Sigmoid colon (tissue), 7 donors: ENCODE results near the gene TWF2. TPM values are rescaled to one million over a fixed set of nuclear protein-coding genes. Genes with fewer than 3 reads are reported as not detected.
A peak's percentile ranks its signal among the peaks of the same experiment; 100 is the strongest.
"Not testable (repeated sequence)": the region's sequence is repeated elsewhere in the genome, so short reads cannot be mapped to it uniquely, and the experiment has no call there.

Experiments
- DNase-seq: peaks from one replicate; pipeline ENCODE4 v3.0.0-alpha.2; 2019
- H3K27ac ChIP-seq, 4 donors: fragments of 200-600 bp; sonication (generic); one replicate each; pipeline ENCODE4 v1.5.1; 2016 to 2019; ENCODE audit warnings: mild to moderate bottlenecking in 1 of 4
- H3K27me3 ChIP-seq, 3 donors: fragments of 200-600 bp; sonication (generic); one replicate each; pipeline ENCODE4 v1.5.1; 2019; ENCODE audit warnings: mild to moderate bottlenecking in 1 of 3
- H3K36me3 ChIP-seq, 4 donors: fragments of 200-600 bp; sonication (generic); one replicate each; pipeline ENCODE4 v1.5.1; 2016 to 2019
- H3K4me1 ChIP-seq, 4 donors: fragments of 200-600 bp; sonication (generic); one replicate each; pipeline ENCODE4 v1.5.1; 2017 to 2019
- H3K4me3 ChIP-seq, 4 donors: fragments of 200-600 bp; sonication (generic); one replicate each; pipeline ENCODE4 v1.5.1; 2017 to 2019; ENCODE audit warnings: mild to moderate bottlenecking in 2 of 4, moderate library complexity in 1 of 4
- H3K9me3 ChIP-seq, 4 donors: fragments of 200-600 bp in 3 of 4; sonication (generic) in 3 of 4; one replicate each; pipeline versions ENCODE4 v1.5.1 to v1.6.1; 2013 to 2019
- EP300 ChIP-seq, 4 donors: sonication (generic); formaldehyde crosslinking; IDR thresholded peaks; one replicate each; pipeline ENCODE4 v1.6.1; 2017; ENCODE audit warnings: antibody characterized with exemption in 4 of 4
- POLR2A ChIP-seq, 2 donors: fragments of 450-650 bp; IDR thresholded peaks; one replicate each; pipeline ENCODE4 v1.6.1; 2016; ENCODE audit warnings: antibody characterized with exemption in 2 of 2, mild to moderate bottlenecking in 2 of 2, moderate library complexity in 2 of 2
- POLR2AphosphoS5 ChIP-seq, 4 donors: sonication (generic); formaldehyde crosslinking; IDR thresholded peaks; one replicate each; pipeline ENCODE4 v1.6.1; 2017; ENCODE audit warnings: antibody characterized with exemption in 4 of 4
- WGBS, 2 donors: extraction: QIAGEN DNeasy Blood & Tissue Kit; methylation state at CpG; one replicate each; pipeline ENCODE4 v1.1.7; 2013; 5-methylcytosine and 5-hydroxymethylcytosine counted together
- intact Hi-C: fragments of 100-400 bp; cut with DNase I; formaldehyde crosslinking; loops from one replicate; pipeline ENCODE4 v1.15.1; 2023
- polyA plus RNA-seq, 3 donors: library from polyadenylated mRNA; stranded (reverse); fragments of 200-250 nt; gene quantifications; one replicate each; pipeline ENCODE4 v1.2.3, GENCODE V29; 2013
- total RNA-seq, 4 donors: library from RNA; depleted of rRNA; stranded (reverse); fragments of >200 nt; gene quantifications; one replicate each; pipeline ENCODE4 v1.1.0, GENCODE V29; 2016
- TF ChIP-seq, protein P1 (sequence below), 4 experiments: fragments of 450-650 bp in 3 of 4; fragments of 200-600 bp in 1 of 4; IDR thresholded peaks; one replicate each; pipeline ENCODE4 v1.5.1; 2016 to 2019; ENCODE audit warnings: antibody characterized with exemption in 4 of 4, mild to moderate bottlenecking in 3 of 4, moderate library complexity in 2 of 4
- donor health status: healthy with polysubstance abuse.
- donor health status: Bipolar disorder and iron deficiency.
- donor health status: healthy.

The TWF2 gene
- total RNA-seq (10 to 100 TPM; 40.4 to 57.3 (median 50.8) TPM), polyA plus RNA-seq (10 to 100 TPM; 62.5 to 79.3 (median 65.3) TPM)

DNA sequence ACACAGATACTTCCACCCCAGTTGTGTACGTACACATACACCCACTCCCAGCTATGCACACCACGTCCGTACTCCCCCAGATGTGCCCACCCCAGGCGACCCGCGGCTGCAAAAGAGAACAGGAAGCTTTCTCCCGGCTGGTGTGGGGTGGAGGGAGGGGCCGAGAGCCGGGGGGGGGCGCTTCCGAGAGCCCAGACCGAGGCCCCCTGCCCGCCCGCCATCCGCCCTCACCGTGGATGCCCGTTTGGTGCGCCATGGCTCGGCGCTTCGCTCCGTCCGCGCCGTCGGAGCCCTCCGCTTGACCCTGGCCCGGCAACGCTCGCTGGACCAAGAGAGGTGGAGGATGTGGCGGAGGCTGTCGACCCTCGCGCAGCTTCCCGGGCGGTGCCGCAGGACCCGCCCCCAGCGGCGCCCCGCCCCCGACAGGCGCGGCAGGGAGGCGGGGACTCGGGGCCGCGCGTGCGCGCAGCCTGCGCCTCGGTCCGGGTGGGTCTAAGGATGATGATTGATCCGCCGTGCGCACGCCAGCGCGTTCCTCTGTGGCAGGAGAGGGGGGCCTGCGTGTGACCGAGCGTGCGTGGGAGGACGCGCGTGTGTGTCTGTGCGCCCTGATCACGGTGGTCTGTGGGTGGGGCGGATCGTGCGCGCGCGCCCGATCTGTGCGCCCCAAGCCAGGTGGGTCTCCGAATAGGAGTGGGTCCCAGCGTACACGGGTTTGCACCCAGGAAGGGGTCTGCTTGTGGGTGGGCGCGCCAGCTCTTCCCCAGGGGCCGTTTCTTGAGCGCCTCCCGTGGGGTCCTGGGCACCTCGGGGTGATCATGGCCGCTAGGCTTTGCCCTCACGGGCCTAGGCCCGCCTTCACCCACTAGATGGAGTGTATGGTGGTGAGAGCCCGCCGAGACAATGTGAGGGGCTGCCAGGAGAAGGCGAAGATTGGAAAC is at the start of gene TWF2:
TSS of gene TWF2 (minus strand) at position 398 of the 941 bp plus-strand sequence. CDS start at position 256, 142 bp downstream.
- TF ChIP-seq POLR2AphosphoS5 (IDR thresholded peaks at IDR 0.05) (peak; percentile 66 to 92 (median 81)), POLR2A (IDR thresholded peaks at IDR 0.05) (peak in 1 of 2 donors; percentile 45), EP300 (IDR thresholded peaks at IDR 0.05) (no peak)
- TF ChIP-seq, protein P1, sequence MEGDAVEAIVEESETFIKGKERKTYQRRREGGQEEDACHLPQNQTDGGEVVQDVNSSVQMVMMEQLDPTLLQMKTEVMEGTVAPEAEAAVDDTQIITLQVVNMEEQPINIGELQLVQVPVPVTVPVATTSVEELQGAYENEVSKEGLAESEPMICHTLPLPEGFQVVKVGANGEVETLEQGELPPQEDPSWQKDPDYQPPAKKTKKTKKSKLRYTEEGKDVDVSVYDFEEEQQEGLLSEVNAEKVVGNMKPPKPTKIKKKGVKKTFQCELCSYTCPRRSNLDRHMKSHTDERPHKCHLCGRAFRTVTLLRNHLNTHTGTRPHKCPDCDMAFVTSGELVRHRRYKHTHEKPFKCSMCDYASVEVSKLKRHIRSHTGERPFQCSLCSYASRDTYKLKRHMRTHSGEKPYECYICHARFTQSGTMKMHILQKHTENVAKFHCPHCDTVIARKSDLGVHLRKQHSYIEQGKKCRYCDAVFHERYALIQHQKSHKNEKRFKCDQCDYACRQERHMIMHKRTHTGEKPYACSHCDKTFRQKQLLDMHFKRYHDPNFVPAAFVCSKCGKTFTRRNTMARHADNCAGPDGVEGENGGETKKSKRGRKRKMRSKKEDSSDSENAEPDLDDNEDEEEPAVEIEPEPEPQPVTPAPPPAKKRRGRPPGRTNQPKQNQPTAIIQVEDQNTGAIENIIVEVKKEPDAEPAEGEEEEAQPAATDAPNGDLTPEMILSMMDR (IDR thresholded peaks at IDR 0.05): peak in 3 of 4 experiments; percentile 20 to 55 (median 42)
- Histone ChIP-seq H3K4me3 (peak within 1 kb of the TSS; percentile 78 to 95 (median 87)), H3K9me3 (no peaks in the 10 kb centered on the region), H3K36me3 (peaks cover 0 to 9% (median 4%) of the 10 kb centered on the region in 4 donors), H3K4me1 (peaks cover 0 to 60% (median 53%) of the 10 kb centered on the region in 4 donors), H3K27me3 (no peaks in the 10 kb centered on the region), H3K27ac (peak within 1 kb of the TSS; percentile 93 to 97 (median 94))
- WGBS, 2 donors: 0 to 1% methylated on average over 92 of the region's 92 CpGs
- peak; percentile 89 for DNase-seq
- intact Hi-C loops: loop anchor here (2.0 kb wide), 1 partner anchor 40 kb away; the partner anchor contains the start of gene WDR82

DNA sequence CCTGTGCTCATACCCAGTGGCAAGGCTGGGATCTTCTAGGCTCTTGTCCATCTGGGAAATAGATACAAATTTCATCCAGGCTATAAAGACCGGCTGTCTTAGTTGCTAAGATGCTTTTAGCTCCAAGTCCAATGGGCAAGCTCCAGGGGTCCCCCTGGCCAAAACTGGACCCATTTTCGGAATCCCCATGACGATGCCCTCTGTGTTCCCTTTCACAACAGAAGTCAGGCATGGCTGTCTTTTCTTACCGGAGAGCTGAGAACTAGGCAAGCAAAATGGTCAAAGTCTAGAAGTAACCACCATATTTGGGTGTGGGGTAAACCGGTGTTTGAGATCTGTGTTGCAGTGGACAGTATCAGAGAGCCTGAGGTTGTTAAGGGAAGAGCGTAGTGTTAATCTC is 49.7 kb upstream of the TWF2 start:
- H3K9me3 ChIP-seq: no peaks in the 10 kb centered on the region
- H3K4me3 ChIP-seq: peak overlapping the region in 3 of 4 donors; percentile 76 to 89 (median 79)
- 80 to 92% methylated on average over 6 of the region's 6 CpGs for WGBS, 2 donors
- H3K27me3 ChIP-seq: no peaks in the 10 kb centered on the region
- peaks cover 0 to 20% (median 8%) of the 10 kb centered on the region in 4 donors for H3K36me3 ChIP-seq
- intact Hi-C loops: loop anchor here (2.0 to 5.0 kb wide), 2 partner anchors 50 to 291 kb away; partner anchors contain the start of gene RPL29
- TF ChIP-seq, protein P1 (IDR thresholded peaks at IDR 0.05): no peak
- no peak for TF ChIP-seq POLR2AphosphoS5 (IDR thresholded peaks at IDR 0.05)
- no peak for TF ChIP-seq EP300 (IDR thresholded peaks at IDR 0.05)
- TF ChIP-seq POLR2A (IDR thresholded peaks at IDR 0.05): no peak
- peak overlapping the region in 2 of 4 donors; percentile 97 to 99 for H3K27ac ChIP-seq
- DNase-seq: peak; percentile 36
- peaks cover 0 to 17% (median 10%) of the 10 kb centered on the region in 4 donors for H3K4me1 ChIP-seq

DNA sequence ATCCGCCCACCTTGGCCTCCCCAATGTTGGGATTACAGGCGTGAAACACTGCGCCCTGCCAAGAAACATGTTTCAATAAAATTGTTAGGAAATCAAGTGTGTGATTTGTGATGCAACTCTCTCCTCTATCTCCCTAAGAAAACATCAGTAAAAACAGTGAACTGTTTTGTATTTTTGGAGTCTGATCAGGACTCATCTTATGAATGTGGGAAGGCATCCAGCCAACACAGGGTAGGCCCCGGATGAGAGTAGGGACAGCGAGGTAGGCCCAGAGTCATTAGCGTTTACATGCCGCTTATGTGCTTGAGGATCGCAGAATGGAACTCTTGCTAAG is 47.8 kb upstream of the TWF2 start:
- H3K4me3 ChIP-seq: peak overlapping the region; percentile 76 to 89 (median 84)
- no peaks in the 10 kb centered on the region for H3K27me3 ChIP-seq
- H3K36me3 ChIP-seq: peaks cover 0 to 13% (median 0%) of the 10 kb centered on the region in 4 donors
- H3K27ac ChIP-seq: peak overlapping the region; percentile 97 to 99 (median 99)
- DNase-seq: peak; percentile 67
- H3K4me1 ChIP-seq: peaks cover 0 to 17% (median 10%) of the 10 kb centered on the region in 4 donors
- WGBS, 2 donors: 69 to 76% methylated on average over 8 of the region's 8 CpGs
- TF ChIP-seq EP300 (IDR thresholded peaks at IDR 0.05) (no peak), POLR2AphosphoS5 (IDR thresholded peaks at IDR 0.05) (no peak), POLR2A (IDR thresholded peaks at IDR 0.05) (no peak)
- TF ChIP-seq, protein P1 (IDR thresholded peaks at IDR 0.05): no peak
- intact Hi-C loops: loop anchor here (2.0 to 5.0 kb wide), 2 partner anchors 132 to 289 kb away; partner anchors contain the start of genes POC1A and RPL29
- H3K9me3 ChIP-seq: no peaks in the 10 kb centered on the region

DNA sequence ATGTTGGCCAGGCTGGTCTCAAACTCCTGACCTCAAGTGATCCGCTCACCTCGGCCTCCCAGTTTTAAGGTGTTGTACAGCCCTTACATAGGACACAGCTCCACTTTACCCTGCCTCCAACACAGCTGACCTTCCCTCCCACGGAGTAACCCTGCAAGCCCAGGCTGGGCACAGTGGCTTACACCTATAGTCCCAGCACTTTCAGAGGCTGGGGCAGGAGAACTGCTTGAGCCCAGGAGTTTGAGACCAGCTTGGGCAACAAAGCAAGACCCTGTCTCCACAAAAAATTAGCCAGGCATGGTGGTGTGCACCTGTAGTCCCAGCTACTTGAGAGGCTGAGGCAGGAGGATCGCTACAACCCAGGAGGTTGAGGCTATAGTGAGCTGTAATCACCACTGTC is 45.1 kb upstream of the TWF2 start:
- H3K27me3 ChIP-seq, H3K9me3 ChIP-seq, H3K36me3 ChIP-seq, H3K27ac ChIP-seq, DNase-seq, intact Hi-C loops, H3K4me3 ChIP-seq: not testable (repeated sequence)
- H3K4me1 ChIP-seq: peaks cover 0 to 32% (median 24%) of the 10 kb centered on the region in 4 donors
- 93 to 95% methylated on average over 4 of the region's 4 CpGs for WGBS, 2 donors

DNA sequence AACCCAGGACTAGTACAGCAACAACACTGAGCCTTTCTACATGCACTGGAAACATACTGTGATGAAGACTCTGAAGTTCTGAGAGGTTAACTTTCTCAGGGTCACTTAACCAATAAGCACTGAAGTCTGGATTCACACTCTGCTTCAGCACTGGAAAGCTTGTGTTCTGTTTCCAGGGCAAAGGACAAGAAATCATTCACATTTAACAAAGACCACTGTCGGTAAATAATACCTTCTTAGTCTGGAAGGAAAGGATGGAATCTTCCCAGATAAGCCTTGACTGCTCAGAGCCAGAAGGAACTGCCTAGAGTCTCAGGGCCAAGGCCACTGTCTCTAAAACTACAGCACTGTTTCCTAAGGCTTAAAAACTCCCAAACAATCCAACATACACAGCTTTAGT is 44.3 kb upstream of the TWF2 start:
- H3K4me1 ChIP-seq: peaks cover 0 to 30% (median 23%) of the 10 kb centered on the region in 4 donors

More for the DNA sequence above, 44.3 kb upstream of the TWF2 start:
- TF ChIP-seq POLR2A (IDR thresholded peaks at IDR 0.05) (no peak), POLR2AphosphoS5 (IDR thresholded peaks at IDR 0.05) (no peak), EP300 (IDR thresholded peaks at IDR 0.05) (no peak)
- TF ChIP-seq, protein P1 (IDR thresholded peaks at IDR 0.05): no peak
- 72 to 82% methylated on average over 1 of the region's 1 CpG for WGBS, 2 donors
- Histone ChIP-seq H3K9me3 (no peaks in the 10 kb centered on the region), H3K27me3 (no peaks in the 10 kb centered on the region), H3K36me3 (peaks cover 0 to 7% (median 0%) of the 10 kb centered on the region in 4 donors), H3K4me3 (no peak overlapping the region), H3K27ac (no peak overlapping the region)
- no peak for DNase-seq
- intact Hi-C loops: no loop called here
